ENCODE measurements around the gene PTGR3. TPM values are rescaled to one million over a fixed set of nuclear protein-coding genes. Genes with fewer than 3 reads are reported as not detected.
A peak's percentile ranks its signal among the peaks of the same experiment; 100 is the strongest.

Gene PTGR3
- total and polyA plus RNA-seq, 2 of the 8 experiments (the other 6 are each of a cell fraction or from before 2014, with no cell fraction given): 2.0 to 3.6 TPM

DNA sequence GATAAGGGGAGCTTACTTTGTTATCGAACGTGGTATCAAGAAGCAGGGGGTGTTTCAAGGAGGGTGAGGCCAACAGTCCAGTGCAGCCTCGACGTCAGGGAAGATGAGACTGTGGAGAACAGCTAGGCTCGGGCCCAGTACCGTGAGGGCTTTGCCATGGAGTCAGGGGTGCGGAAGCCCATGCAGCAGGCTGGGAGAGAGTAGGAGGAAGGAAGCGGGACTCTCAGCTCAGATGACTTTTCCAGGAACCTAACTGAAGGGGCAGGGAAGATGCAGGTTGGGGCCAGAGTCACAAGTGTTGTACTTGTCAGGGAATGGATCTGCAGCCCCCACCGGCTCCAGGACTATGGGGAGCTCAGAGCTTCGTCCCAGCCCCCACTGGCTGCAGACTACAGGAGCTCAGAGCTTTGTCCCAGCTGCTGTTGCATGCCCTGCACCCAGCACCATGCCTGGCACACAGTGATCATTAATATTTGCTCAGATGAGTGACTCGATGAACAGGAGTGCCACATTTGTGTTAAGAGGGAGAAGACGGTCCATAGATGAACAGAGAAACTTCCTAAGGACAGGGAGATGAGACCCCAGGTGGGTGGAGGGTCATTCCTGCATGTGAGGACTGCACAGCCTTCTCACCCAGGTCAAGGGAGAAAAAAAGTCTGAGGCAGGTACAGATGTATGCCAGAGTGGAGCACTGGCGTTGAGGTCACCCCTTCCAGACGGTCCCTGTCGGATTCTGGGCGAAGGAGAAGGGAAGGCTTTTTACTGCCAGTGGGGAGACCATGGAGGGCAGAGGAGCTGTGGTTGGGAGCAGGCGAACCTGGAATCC, 36.4 kb downstream of the PTGR3 start:
- no peak overlapping the region for H4K91ac ChIP-seq (replicated peaks; ENCODE audit: insufficient read length, low read length)
- WGBS, 2 experiments (ENCODE audit: extremely low coverage in 1 of 2, insufficient coverage in 1 of 2, insufficient read length in 1 of 2, insufficient replicate concordance in 2 of 2, low coverage in 1 of 2, low lambda C conversion rate in 2 of 2, missing lambda C conversion rate in 1 of 2): 89% methylated on average over 17 of the region's 17 CpGs; no CpG with 5 or more reads in 1 of the 2 experiments
- no peak overlapping the region for H3K4me2 ChIP-seq (ENCODE audit: insufficient read depth in 1 of 2, low read depth in 2 of 2, low read length in 2 of 2)
- no peak overlapping the region for H2BK15ac ChIP-seq (ENCODE audit: low read length)
- CTCF ChIA-PET (ENCODE audit: partially characterized antibody): interaction anchor here (0.7 to 1.0 kb wide), 4 partner anchors 13 to 104 kb away, joined by 3 read pairs; partner anchors contain the start of gene TSHZ1
- H3K56ac ChIP-seq (replicated peaks; ENCODE audit: insufficient read length, low read depth, low read length): no peak overlapping the region
- no peaks in the 10 kb centered on the region for H3K9me3 ChIP-seq (ENCODE audit: insufficient read depth in 2 of 2, low read depth in 1 of 2, low read length in 1 of 2)
- no peak overlapping the region for H2AK5ac ChIP-seq (ENCODE audit: low read depth, low read length)
- no peaks in the 10 kb centered on the region for H3K79me2 ChIP-seq (ENCODE audit: control insufficient read depth in 1 of 2, insufficient read depth in 2 of 2, low read length in 2 of 2)
- H3K79me1 ChIP-seq (ENCODE audit: low read depth, low read length): no peaks in the 10 kb centered on the region
- H3K23me2 ChIP-seq (ENCODE audit: low read depth, low read length): no peaks in the 10 kb centered on the region
- no peak overlapping the region for H3K9ac ChIP-seq (replicated peaks in 1 of 4; ENCODE audit: extremely low read depth in 1 of 4, low read depth in 3 of 4, low read length in 3 of 4)
- no peak overlapping the region for H3K23ac ChIP-seq (ENCODE audit: insufficient read length)
- no peaks in the 10 kb centered on the region for H3K27me3 ChIP-seq (replicated peaks in 1 of 4; ENCODE audit: control insufficient read depth in 3 of 4, extremely low read depth in 1 of 4, insufficient read depth in 3 of 4, low read length in 3 of 4)
- peak overlapping the region; percentile 87 for H2AFZ ChIP-seq (ENCODE audit: low read length)
- H4K5ac ChIP-seq (ENCODE audit: insufficient read length, low read depth, low read length): no peak overlapping the region
- FAIRE-seq: no peak
- no peaks in the 10 kb centered on the region for H3K36me3 ChIP-seq (ENCODE audit: control insufficient read depth in 2 of 4, insufficient read depth in 4 of 4, low read length in 3 of 4)
- H3K4me3 ChIP-seq (ENCODE audit: extremely low read depth in 1 of 4, insufficient read depth in 2 of 4, low read depth in 3 of 4, low read length in 4 of 4): no peak overlapping the region
- H2BK20ac ChIP-seq (ENCODE audit: low read length): no peak overlapping the region
- no peak overlapping the region for H2BK120ac ChIP-seq (replicated peaks; ENCODE audit: low read depth, low read length)
- H4K20me1 ChIP-seq (replicated peaks in 1 of 2; ENCODE audit: control insufficient read depth in 1 of 2, insufficient read depth in 2 of 2, low read length in 2 of 2): no peaks in the 10 kb centered on the region
- POLR2A ChIA-PET (ENCODE audit: partially characterized antibody): interaction anchor here (1.1 kb wide), 1 partner anchor 11 kb away, joined by 3 read pairs; no protein-coding TSS in a partner anchor
- no peak overlapping the region for H2BK12ac ChIP-seq (ENCODE audit: low read depth, low read length)
- H3K27ac ChIP-seq (ENCODE audit: low read depth, low read length): no peak overlapping the region; the same call in 1 of the 2 replicates
- DNase-seq (ENCODE audit: low read depth in 1 of 2, low spot score in 2 of 2): no peak
- peaks cover 0 to 5% (median 0%) of the 10 kb centered on the region in 4 experiments; a peak in 2 of 7 replicates for H3K4me1 ChIP-seq (replicated peaks in 1 of 4; ENCODE audit: control insufficient read depth in 3 of 4, insufficient read depth in 4 of 4, low read length in 3 of 4)
- no peak overlapping the region for H3K14ac ChIP-seq (ENCODE audit: insufficient read length)
- H3K4ac ChIP-seq (replicated peaks; ENCODE audit: insufficient read length, low read depth, low read length): no peak overlapping the region
- H4K8ac ChIP-seq (ENCODE audit: extremely low read depth, insufficient read depth, low read length): peak overlapping the region; percentile 18; the same call in 1 of the 2 replicates
- H3K18ac ChIP-seq (ENCODE audit: extremely low read depth, low read length): no peak overlapping the region
- H2BK5ac ChIP-seq (ENCODE audit: low read depth, low read length): no peak overlapping the region
- TF ChIP-seq CREB1 (IDR thresholded peaks at IDR 0.05) (no peak), SIN3A (conservative IDR thresholded peaks at IDR 0.05 in 1 of 2, IDR thresholded peaks at IDR 0.05 in 1 of 2; ENCODE audit: low read depth in 1 of 2, low read length in 2 of 2) (no peak), ASH2L (IDR thresholded peaks at IDR 0.05; ENCODE audit: low read length) (no peak), SUZ12 (IDR thresholded peaks at IDR 0.05; ENCODE audit: low read length) (no peak), JUND (IDR thresholded peaks at IDR 0.05; ENCODE audit: low read length) (no peak), EP300 (IDR thresholded peaks at IDR 0.05; ENCODE audit: borderline replicate concordance in 1 of 2, low read depth in 2 of 2, low read length in 2 of 2) (no peak), RBBP5 (IDR thresholded peaks at IDR 0.05; ENCODE audit: borderline replicate concordance, low read depth, low read length) (no peak), CTBP2 (IDR thresholded peaks at IDR 0.05; ENCODE audit: borderline replicate concordance, insufficient read depth, insufficient read length, low read length) (no peak), SAP30 (IDR thresholded peaks at IDR 0.05; ENCODE audit: insufficient read depth, insufficient replicate concordance, low read length) (no peak), FOSL1 (IDR thresholded peaks at IDR 0.05; ENCODE audit: insufficient read depth, low read depth, low read length) (no peak), GABPA (IDR thresholded peaks at IDR 0.05; ENCODE audit: borderline replicate concordance, insufficient read depth, low read length) (no peak)

Data from H1 (cell line).